GM10266 (cell line): ENCODE results near the gene TMCO4.

ENCODE experiments used
- DNase-seq: peaks from one replicate; pipeline ENCODE4 v3.0.0; 2012; ENCODE audit errors: extremely low spot score
- CTCF ChIP-seq: IDR thresholded peaks from 2 replicates; pipeline ENCODE4 v1.5.1; 2012; ENCODE audit warnings: mild to moderate bottlenecking, low read depth; ENCODE audit not compliant: control insufficient read depth, insufficient read depth; ENCODE audit errors: missing control alignments

Gene TMCO4

GRCh38 chr1:19715334-19716203 lies 84.1 kb downstream of the TMCO4 start:
- TF ChIP-seq CTCF: peak; percentile 85
- peak; percentile 83 for DNase-seq

- TF ChIP-seq CTCF: no peak
- DNase-seq: no peak
Observed at GRCh38 chr1:19712928-19713327, 86.8 kb downstream of the TMCO4 start.

GRCh38 chr1:19710825-19711611 lies 88.7 kb downstream of the TMCO4 start:
- peak; percentile 62 for DNase-seq
- no peak for TF ChIP-seq CTCF

- DNase-seq: no peak
Observed at GRCh38 chr1:19709260-19709793, 90.4 kb downstream of the TMCO4 start.

GRCh38 chr1:19708567-19709110 lies 91.1 kb downstream of the TMCO4 start:
- TF ChIP-seq CTCF: no peak
- no peak for DNase-seq

More at GRCh38 chr1:19709260-19709793, 90.4 kb downstream of the TMCO4 start:
- no peak for TF ChIP-seq CTCF

- no peak for DNase-seq
- no peak for TF ChIP-seq CTCF
Observed at GRCh38 chr1:19706136-19706535, 93.6 kb downstream of the TMCO4 start.

GRCh38 chr1:19705464-19705863 lies 94.3 kb downstream of the TMCO4 start:
- DNase-seq: no peak
- no peak for TF ChIP-seq CTCF
